NCI-H446 (cell line): ENCODE measurements around the gene OSBPL2.

Experiments
- DNase-seq, 2 experiments: peaks; one replicate each; lab custom pipeline; 2025; lab: John Stamatoyannopoulos, UW

The OSBPL2 gene

DNA sequence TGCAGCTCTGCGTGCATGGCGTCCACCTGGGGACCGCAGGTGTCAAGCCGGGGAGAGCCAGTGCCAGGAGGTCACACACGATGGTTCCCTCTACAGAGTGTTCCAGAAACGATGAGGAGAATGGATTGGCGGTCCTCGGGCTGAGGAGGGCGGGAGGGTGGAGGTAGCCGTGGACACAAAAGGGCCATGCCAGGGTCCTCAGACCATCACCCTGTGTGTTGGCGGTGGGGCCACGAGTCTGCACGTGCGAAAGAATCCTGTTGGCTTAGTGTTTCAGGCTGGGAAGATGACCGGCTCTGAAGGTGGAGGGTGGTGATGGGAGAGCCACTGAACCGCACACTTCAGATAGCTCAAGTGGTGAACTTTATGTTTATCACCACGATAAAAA, 31.9 kb upstream of the OSBPL2 start:
- DNase-seq, result no peak

DNA sequence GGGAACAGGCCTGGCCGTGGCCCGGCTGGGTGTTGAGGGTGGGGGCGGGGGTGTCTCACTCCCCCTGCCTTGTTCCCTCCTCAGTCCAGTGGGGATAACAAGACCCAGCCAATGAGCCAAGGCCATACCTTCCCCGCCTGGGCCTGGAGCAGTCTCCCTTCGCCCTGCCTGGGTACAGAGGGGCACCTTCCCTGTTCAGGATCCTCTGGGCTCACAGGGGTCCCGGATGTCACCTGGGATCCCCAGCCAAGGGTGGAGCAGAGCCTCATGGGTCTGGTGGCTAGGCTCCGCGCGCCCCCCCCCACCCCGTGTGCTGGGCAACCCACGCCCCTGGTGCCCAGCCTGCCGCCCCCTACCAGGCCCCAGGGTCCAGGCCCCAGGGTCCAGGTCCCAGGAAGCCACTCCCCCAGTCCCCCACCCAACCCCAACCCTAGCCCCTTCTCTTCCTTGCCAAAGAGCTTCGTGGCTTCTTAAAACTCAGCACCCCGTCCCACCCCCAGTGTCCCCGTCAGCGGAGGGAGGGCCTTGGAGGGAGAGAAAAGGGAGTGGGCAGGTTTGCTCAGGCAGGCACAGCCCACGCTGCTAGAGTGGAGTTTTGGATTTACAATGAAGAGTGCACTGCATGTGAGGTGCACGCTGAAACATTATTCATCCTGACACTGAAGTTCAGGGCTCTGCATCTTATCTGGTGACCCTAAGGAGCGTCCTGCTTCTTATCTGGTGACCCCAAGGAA, 30.1 kb upstream of the OSBPL2 start:
- DNase-seq, result no peak

DNA sequence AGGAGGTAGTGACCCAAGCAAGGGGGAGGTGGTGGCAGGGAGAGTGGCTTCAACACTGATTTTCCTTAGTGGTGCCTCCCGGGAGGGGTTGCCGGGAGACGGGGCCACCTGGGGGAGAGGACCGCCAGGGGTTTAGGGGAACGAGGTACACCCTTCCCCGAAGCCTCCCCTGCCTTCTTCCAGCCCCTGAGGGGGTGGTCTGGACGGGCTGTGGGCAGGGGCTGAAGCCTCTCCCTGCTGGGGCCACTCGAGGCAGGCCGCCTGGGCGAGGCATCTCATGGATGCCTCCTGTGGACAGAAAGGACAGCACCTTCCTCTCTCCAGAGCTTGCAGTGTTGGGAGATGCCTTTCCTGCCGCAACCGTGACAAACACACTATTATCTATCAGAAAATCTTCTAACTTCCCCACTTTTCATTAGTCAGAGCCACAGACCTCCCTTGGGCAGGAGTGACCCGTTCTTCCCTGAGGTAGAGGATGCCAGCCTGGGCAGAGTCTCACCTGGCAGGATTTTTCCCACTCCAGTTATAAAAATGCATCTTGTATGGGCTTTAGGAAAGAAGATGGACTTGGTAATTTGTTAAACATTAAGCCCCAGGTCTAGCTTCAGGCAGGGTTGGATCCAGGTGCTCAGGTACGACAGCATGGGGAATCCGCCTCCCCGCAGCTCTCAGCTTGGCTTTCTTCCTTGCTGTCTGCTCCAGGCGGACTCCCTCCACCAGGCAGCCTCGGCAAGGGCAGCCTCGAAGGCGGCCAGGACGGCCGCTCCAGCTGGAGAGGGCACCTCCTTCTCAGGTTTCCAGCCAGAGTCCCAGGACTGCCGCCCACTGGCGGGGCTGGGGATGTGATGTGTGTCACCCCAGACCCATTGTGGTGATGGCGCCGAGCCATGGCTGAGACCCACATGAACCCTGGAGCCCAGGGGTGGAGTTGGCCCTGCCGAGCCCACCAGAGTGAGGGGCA, 29.2 kb upstream of the OSBPL2 start:
- DNase-seq, result peak in 1 of 2 experiments; percentile 14

DNA sequence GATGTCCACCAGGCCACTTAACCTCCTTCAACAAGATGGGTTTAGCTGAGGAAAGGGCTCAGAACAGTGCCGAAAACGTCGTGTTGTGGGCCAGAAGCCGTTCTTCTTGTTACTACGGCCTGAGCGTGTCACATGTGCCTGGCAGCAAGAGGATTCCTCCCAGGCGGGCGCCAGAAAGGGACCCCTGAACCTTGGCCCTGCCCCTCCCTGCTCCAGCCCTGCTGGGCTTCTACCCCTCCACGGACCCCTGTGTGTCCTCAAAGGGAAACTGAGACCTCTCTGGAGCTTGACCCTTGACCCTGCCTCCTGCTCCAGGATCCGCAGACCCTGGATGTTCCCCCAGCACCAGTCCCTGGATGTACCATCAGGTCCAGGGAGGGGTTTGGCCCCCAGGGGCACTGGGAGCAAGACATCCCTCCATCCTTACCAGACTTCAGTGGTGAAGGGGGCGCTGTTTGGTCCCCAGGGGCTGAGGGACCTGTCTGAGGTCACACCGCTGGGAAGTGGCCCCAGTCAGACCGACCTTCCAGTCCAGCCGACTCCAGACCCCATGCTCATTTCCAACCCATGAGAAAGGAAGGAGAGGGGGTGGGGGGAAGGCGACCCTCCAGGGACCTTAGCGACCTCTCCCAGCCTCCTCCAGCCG, 28.3 kb upstream of the OSBPL2 start:
- DNase-seq, result no peak

DNA sequence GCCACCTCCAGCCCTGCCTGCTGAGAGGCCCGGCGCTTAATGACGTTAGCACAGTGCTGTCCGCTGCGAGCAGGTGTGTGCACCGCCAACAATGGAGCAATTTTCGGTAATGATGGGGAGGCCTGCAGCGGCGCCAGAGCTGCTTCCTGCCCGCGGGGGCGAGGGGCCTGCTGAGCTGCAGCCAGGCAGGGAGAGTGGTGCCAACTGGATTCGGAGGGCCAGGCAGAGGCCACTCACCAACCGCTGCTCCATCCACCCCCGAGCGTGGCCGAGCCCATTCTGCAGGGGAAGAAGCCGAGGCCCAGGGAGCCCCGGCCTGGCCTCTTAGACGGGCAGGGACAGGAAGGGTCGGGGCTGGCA, 27.8 kb upstream of the OSBPL2 start:
- no peak for DNase-seq

DNA sequence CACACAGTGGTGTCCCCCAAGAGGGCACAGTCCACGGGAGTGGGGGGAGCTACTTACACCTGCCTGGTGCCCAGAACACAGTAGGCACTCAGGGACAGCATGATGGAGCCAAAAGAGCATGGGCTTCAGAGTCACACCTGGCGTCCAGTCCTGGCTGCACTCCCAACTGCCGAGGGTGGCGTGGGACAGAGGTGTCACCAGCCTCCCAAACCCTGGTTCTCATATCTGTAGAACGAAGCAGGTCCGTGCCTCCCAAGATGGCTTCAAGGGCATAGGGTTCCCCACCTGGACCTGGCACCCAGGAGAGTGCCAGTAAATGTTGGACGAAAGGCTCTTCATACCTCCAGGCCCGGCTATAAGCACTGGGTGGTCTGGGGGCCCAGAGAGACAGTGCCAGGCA, 27.1 kb upstream of the OSBPL2 start:
- no peak for DNase-seq

DNA sequence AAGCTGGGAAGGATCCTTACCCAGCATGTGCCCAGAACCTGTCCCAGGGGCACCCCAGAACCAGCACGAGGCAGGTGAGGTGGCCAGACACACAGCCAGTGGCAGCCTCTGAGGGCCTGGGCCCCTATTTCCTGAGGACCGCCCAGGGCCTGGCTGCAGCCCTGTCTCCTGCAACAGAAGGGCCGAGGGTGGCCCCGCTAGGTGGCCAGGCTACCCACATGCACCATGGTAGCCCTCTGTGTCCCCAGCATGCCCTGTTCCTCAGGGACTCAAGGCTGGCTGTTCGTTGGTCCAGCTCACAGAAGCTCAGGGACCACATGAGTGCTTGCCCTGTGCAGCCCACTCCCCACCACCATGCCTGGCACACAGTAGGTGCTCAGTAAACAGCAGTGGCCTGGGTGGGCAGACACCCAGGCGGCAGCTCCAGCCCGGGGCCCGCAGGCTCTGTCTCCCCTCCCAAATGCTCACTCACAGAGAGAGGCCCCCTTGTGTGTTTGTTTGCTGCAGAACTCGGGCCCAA, 26.5 kb upstream of the OSBPL2 start:
- DNase-seq, result no peak

DNA sequence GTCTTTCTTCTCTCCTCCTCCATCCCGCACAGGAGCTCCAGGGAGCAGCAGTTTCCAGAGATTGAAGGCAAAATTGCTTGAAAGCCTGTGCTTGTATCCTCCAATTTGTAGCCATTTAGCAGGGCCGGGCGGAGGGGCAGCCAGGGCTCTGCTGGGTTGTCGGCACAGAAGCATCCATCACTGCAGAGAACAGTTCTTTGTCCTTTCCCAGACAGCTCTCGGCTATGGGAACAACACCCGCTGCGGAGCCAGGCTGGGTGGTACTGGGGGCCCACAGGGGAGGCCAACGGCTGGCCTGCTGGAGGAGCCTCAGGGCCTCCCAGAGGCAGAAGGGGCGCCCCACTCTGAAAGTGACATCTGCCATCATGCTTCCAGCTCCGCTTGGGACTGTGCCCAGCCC, 26.0 kb upstream of the OSBPL2 start:
- no peak for DNase-seq

DNA sequence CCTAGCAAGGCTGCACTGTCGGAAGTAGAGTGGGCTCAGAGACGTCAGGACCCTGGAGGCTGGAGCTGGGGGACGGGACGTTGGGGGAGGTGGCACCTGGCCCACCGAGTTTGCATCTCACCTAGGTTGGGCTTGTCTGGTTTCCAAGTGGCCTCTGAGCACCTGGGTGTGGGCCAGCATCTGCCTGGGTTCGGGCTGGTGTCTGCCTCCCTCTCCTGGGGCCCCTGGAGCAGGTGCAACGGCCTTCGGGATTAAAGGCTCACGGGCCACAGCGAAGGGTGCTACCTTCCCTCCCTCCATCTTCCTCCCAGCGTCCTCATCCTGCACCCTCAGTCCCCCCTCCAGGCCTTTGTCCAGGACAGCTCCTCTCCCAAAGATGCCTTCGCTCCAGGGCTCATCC, 24.3 kb upstream of the OSBPL2 start:
- no peak for DNase-seq

DNA sequence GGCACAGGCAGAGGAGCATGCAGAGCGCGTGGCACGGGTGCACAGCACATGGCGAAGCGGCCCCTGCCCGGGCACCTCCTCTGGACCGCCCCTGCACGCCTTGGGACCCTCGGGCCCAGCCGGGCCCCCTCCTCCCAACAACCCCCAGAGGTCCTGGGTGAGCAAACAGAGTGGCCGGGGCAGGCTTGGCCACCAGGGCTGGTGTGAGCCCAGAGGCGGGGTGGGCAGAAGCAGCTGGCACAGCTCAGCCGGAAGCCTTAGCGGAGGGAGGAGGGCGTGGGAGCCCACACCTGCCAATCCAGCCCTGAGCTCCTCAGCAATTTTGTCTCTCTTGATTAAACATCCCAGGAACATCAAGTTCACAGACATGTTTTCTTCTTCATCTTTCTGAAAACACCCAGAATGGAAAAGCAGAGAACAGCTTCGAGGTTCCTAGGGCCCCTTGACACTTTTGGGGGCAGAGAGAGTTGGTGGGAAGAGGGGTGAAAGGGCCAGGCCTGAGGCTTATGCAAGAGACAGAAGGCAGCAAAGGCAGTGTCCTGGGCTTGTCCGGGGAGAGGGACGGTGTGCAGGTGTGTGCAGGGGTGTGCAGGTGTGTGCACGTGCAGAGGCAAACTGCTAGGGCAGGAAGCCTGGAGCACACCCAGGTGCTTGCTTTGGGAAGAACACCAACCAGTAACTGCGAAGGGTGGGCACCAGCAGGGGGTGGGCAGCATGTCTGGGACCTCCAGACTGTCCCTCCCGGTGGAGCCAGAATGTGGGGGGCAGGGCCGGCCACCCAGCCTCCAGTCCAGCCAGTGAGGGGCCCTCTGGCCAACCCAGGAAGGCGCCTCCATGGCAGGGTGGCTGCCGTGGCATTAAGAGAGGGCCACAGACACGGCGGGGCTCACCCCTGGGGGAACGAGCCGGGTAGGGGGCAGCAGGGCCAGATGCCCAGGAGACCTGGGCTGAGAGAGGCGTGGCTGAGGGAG, 23.0 kb upstream of the OSBPL2 start:
- DNase-seq, result no peak

DNA sequence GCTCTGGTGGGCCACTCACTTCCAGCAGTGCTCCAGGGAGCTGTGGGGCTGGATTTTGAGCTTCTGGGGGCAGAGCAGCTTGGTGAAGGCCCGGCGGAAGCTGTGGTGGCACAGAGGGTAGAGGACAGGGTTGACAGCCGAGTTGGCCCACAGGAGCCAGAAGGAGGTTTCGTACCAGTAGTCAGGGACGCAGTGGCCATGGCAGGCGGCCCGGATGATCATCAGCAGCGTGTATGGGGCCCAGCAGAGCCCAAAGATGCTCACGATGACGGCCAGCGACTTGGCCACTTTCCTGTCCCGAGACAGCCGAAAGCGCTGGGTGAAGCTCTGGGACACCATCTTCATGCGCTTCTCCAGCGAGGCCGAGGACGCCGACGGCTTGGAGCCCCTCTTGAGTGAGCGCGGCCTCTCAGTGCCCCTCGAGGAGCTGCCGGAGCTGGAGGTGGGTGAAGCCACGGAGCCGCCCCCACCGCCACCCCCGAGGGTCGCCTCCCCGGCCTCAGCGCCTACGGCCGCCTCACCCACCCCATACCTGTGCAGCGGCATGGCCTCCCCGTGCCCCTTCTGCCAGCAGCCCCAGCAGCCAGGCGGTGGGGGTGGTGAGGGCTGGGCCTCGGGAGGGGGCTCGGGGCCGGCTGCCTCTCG, 22.2 kb upstream of the OSBPL2 start:
- DNase-seq, result no peak

DNA sequence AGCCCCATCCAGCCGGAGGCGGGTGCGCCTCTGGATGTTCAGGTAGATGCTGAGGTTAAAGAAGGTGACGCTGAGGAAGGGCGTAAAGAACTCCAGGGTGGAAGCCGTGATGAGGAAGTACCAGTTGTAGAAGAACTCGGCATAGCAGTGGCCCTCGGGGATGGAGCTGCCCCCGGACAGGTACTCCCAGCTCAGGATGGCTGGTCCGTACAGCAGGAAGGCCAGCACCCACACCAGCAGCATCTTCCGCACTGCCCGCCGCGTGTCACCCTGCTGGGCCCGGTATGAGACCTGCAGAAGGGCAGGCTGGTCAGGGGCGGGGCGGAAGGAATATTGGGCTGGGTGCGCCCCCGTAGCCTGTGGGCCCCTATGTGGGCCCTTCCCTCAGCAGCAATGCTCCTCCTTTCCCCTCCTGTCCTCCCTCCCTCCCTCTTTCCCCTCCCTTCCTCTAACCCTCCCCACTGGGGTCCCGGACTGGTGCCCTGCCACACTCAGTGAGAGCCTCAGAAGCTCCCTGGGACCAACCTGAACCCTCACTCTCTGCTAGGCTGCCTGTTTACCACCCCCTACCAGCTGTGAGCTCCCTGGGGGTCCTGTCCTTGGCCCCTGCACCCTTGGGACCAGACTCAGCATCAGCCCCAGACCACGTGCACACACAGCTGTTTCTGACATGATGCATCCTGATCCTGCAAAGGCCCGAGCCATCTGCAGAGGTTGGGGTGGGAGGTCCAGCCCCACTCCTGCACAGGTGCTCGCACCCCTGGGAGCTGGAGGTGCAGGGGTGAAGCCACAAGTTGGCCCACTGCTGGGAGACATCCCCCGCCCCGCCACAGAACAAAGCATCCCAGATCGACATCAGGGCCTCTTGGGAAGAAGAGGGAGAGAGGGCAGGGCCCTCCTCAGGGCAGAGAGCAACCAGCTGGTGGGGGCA, 21.4 kb upstream of the OSBPL2 start:
- DNase-seq, result no peak

DNA sequence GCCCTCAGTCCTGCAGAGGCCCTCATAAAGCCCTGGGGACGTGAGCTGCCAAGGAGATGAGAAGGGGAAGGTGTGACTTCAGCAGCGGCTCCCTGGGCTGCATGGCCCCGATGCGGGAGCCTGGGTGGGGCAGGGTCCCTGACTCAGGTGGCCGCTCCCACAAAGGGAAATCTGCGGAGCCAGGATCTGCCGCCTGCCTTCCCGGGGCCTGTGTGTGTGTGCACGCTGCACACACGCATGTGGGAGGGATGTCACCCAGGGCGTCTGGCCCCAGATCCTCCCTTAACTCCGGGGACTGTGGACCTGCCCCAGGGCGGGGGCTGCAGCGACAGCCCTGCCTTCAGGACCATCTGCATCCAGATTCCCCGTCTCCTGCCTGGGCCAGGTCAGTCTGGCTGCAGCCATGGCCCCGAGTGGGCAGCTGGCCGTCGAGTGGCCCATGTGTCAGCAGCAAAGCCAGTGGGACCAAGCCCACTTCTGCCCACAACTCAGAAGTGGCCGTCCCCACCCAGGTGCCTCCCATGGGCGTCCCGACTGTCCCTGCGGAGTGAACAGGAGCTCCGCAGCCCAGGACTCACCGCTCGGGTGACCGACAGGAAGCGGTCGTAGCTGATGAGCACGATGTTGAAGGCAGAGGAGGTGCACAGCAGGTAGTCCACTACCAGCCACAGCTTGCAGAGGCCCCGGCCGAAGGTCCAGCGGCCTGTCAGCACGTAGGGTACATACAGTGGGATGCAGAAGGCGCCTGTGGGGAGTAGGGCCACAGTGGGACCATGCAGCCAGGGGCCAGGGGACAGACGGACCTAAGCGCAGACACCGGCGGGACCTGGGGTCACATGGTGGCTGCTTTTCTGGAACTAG, 20.2 kb upstream of the OSBPL2 start:
- no peak for DNase-seq

DNA sequence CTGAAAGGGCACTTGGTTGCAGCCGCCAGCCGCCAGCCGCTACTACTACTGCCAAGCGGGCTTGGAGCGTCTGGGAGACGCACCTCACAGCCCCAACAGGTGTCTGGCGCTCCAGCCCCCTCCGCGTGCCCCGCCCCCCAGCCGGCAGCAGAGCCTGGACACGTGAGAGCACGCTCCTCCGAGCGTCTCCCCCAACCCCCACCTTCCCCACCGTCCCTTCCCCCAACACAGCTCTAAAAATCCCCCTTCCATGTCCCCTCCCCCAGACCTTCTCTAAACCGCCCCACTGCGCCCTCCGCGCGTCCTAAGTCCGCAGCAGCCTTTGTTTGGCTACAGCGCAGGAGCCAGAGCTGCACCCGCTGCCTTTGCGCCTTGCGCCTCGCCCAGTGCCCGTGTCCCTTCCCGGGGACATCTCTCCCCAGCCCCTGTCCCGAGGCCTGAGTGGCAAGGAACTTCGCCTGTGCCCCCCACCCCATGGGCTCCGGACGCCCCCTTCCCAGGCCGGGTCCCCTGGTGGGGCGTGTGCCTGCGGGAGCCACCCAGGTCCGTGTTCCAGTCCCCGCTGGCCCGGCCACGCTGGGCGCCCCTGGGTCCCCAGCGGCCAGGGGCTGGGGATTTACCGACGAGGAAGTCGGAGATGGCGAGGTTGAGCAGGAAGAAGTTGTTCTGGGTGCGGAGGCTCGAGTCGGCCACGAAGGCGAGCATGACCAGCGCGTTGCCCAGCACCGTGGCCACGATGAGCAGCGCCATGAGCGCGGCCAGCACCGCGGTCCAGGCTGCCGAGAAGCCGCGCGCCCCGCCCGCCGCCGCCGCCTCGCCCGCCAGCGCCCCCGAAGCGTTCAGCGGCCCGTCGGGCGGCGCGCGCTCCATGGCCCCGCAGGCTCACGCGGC, 19.0 kb upstream of the OSBPL2 start:
- peak in 1 of 2 experiments; percentile 18 for DNase-seq

DNA sequence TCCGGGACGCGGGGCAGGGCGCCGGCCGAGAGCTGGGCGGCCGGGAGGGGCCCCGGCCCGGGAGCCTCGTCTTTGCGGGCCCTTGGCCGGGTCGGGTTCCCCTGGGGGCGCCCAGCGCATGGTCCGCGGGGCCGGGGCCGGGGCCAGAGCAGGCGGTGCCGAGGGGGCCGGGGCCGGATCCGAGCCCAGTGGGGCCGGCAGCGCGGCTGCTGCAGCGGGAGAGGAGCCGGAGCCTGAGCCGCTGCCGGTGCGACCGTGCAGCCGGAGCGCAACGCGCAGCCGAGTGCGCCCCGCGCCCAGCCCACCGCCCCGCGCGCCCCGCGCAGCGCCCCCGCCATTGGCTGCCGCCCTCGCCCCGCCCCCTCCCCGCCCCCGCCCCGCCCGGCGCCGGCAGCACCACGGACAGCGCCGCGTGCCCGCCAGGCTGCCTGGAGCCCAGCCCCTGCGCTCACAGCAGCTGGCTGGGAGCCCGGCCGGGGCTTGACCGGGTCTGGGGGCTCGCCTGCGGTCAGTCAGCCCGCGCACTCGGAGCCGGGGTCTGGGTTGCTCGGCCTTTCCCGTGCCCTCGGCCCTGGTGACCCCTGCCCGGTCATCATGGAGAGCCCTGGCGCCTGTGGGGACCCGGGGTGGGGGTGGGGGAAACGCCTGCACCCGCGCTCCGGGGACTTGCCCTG, 18.2 kb upstream of the OSBPL2 start, which contains the start of gene HRH3:
HRH3 (minus strand) TSS at position 287 of the 674 bp plus-strand sequence. CDS start 308 bp downstream, outside the sequence.
- DNase-seq, result peak in 1 of 2 experiments; percentile 55

DNA sequence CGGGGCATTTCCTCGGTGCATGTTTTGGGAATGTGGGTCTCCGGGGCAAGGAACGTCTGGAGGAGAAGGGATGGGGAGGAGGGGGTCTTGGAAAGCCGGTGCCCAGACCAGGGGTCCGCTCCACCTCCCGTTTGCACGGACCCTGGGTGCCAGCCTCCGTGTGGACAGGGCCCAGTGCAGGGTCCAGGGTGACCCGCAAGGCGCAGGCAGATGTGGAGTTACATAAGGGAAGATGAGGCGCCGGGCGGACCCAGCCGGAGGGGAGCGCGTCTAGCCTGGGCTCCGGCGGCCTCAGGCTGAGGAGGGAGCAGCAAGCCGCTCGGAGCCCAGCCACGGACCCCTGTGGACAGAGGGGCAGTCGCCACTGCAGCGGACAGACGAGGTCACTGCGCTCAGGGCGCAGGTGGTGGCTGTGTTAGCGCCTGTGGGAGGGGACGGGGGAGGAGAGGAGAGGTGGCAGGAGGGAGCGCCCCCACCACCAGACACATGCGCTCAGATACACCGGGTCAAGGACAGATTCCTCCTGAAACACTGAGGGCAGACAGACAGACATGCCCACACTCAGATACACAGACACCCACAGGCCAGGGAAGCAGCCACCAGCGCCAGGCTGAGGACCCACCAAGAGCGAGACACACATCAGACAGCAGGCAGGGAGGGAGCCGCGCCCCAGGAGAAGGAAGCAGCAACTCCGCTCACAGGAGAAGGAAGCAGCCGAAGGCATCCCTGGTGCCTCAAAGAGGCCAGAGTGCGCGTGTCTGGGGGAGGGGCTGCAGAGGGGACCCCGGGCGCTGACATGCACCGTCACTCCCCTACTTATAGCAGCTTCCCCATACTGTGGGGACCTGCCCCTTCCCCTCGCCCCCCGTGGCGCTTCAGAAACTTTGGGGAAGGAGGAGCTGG, 17.4 kb upstream of the OSBPL2 start:
- DNase-seq, result no peak
